Measurements from ENCODE around the gene CAPRIN2.

The CAPRIN2 gene, protein sequence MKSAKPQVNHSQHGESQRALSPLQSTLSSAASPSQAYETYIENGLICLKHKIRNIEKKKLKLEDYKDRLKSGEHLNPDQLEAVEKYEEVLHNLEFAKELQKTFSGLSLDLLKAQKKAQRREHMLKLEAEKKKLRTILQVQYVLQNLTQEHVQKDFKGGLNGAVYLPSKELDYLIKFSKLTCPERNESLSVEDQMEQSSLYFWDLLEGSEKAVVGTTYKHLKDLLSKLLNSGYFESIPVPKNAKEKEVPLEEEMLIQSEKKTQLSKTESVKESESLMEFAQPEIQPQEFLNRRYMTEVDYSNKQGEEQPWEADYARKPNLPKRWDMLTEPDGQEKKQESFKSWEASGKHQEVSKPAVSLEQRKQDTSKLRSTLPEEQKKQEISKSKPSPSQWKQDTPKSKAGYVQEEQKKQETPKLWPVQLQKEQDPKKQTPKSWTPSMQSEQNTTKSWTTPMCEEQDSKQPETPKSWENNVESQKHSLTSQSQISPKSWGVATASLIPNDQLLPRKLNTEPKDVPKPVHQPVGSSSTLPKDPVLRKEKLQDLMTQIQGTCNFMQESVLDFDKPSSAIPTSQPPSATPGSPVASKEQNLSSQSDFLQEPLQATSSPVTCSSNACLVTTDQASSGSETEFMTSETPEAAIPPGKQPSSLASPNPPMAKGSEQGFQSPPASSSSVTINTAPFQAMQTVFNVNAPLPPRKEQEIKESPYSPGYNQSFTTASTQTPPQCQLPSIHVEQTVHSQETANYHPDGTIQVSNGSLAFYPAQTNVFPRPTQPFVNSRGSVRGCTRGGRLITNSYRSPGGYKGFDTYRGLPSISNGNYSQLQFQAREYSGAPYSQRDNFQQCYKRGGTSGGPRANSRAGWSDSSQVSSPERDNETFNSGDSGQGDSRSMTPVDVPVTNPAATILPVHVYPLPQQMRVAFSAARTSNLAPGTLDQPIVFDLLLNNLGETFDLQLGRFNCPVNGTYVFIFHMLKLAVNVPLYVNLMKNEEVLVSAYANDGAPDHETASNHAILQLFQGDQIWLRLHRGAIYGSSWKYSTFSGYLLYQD

DNA sequence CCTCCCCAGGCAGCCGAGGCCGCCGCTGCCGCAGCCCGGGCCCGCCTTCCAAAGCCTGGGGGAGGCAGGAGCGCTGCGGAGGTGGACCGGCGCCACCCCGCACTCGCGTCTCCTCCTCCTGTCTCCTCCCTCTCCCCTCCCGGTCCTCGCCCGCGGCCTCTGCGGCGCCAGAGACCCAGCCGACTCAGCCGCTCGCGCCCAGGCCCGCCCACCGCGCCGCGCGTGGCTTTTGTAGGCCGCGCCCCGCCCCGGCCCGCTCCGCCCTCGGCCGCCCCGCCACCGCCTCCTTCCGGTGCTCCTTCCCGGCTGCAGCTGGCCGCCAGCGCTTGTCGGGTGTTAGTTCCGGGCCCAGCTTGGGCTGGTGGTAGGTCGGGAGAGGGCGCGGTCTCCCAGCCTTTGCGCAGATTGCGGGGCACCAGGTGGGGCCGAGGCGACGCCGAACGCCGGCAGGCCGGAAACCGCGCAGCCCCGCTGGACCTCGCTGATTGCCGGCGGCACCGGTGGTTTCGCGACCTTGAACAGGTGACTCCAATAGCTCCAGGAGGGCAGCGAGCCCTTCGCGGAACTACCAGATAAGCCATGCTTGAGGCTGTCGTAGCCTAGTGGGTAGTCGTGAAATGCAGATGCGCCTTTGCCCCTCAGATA lies at the start of gene CAPRIN2:
Gene CAPRIN2 (minus strand): TSS at position 202 of the 645 bp plus-strand sequence. CDS start 1,431 bp downstream, outside the sequence.
- peak; percentile 82 to 90 (median 86) for DNase-seq

GRCh38 chr12:30797689-30798088 lies 42.9 kb upstream of the CAPRIN2 start:
- no peak for DNase-seq

- DNase-seq = no peak
Measured at GRCh38 chr12:30796891-30797371, 42.2 kb upstream of the CAPRIN2 start.

DNA sequence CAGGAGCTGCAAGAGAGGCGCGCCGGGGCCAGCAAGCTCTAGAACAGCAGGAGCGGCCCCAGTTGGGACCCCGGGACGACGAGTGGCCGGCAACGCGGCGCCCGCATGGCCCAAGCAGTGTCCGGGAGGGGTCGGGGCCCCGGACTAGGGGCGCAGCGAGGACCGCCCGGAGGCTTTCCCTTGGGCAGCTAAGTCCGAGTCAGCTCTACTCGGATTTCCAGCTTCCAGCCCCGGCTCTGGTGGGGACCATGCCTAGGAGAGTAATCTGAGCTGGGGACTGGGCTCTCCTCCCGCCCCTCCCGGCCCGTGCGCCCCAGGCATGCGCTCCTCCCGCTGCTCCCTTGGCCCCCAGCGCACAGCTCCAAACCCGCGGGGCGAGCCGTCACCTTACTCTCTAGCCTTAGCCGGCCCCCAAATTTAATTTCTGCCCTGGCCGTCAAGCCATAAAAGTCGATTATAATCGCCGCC lies 41.6 kb upstream of the CAPRIN2 start:
- DNase-seq = peak in 1 of 4 experiments; percentile 8

DNA sequence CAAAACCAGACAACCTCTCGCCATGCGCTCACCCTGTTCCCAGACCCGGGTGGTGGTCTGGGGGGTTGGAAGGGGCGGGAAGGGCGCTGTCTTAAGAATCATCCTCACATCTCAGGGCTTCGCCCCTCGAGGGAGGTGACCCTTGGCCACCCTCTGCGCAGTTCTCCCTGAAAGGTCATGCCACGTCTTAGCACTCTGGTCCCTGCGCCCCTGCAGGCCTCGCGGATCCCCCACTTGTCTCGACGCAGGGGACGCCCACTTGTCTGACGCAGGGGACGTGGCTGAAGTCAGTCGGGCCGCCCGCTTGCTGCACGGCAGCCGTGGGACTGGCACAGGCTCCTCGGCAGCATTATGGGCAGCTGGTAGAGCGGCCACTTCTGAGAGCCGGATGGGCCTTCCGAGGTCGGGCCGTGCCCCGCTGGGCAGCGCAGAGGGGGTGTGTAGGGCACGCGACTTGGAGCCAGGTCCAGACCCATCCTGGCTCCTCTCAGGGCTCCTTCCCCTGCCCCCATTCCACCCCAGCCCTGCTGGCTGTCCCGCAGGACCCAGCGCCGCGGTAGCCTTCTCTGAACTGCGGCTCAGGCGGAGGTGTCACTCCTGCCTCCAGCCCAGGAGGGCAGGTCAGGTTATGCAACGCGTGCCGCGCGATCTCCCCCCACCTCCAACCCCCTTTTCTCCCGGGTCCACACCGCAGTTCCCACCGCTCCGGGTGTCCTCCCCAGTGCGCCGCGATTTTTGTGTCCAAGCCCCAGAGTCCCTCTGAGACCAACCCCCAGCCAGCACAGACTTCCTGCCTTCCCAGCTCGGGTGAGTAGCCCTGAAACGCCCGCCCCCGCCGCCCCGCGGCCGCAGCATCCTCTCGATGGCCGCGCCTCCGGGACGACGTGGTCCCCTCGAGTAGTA lies 40.9 kb upstream of the CAPRIN2 start:
- peak in 1 of 4 experiments; percentile 3 for DNase-seq

- no peak for DNase-seq
Measured at GRCh38 chr12:30794591-30795409, 40.0 kb upstream of the CAPRIN2 start.

DNA sequence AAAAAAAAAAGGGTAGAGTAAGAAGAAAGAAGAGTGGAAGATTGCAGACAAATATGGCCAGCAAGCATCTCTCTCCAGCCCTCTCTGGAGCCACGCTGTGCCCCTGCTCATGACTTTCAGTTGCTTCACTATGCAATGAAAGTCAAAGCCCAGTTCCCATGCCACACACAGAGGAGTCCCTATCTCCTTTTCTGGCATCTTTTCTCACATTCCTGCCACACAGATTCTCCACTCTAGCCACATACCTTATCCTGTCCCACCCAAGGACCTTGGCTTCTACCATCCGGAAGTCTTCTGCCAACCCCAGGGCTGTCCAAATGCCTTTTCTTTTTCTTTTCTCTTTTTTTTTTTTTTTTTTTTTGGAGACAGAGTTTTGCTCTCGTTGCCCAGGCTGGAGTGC lies 39.3 kb upstream of the CAPRIN2 start:
- no peak for DNase-seq

DNA sequence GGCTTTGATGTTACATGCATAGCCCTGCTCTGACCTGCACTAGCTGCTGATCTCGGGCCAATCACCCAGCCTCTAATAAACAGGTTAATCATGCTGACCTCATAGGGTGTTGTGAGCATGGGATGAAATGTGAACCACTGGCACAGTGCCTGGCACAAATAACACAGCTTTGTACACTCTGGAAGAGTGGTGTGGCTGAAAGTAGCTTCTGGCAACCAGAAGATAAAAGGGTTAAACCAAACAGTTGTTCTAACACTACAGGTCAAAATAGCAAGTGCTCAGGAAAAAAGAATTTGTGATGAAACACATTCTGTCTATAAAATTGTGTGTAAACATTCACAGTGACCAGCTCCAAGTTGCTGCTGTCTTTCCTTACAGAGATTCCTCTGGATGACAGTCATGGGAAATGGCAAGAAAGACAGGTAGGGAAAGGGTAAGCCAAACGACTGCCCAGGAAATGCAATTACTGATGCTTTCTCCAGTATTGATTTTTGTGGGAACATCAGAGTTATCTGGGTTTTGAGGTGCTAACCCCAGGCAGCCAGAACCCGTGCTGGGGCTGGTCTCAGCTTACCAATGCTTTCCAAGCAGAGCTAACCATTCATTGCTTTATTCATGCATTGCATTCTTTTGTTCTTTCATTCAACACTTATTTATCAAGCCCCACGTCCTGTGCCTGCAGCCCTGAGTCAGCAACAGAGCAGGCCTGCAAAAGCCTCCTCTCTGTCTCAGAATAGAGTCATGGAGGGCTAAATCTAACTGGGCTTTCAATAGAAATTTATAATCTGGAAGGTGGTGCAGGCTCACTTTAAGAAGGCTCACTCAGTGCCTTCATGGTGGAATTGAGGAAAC lies 38.1 kb upstream of the CAPRIN2 start:
- no peak for DNase-seq

GRCh38 chr12:30792085-30792484 lies 37.3 kb upstream of the CAPRIN2 start:
- DNase-seq = no peak

DNA sequence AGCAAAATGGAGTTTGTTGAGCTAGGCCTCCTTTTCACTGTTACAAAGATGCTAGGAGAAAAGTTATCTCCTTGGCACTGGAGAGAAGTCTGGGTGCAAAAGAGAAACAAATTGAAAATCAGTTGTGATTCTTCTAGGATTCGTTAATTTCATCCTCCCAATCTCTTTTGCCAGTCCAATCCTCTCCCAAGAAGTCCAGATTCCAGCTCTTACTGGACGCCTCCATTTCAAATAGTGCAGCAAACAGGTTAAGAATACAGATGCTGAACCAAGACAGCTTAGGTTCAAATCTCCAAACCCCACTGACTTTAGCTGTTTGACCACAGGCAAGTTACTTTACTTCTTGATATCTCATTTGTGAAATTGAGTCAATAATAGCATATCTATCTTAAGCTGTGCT lies 34.0 kb upstream of the CAPRIN2 start:
- no peak for DNase-seq

DNA sequence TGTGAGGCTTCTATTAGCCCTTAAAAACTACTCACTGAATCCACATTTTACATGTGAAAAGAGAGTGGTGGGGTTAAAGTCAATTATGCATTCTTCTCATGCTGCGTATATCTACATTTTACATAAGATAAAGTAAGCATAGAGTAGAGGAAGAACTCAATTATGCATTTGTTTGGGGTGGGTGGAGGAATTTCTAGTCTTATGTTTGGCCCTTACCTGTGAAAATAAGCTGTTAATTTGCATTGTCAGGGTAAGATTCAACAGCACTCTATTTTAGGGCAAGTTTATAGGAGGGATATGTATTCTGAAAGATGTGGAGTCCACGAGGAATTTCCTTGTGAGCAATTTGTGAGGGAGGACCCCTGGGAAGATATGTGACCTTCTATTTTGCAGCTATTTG lies 30.9 kb upstream of the CAPRIN2 start:
- no peak for DNase-seq

DNA sequence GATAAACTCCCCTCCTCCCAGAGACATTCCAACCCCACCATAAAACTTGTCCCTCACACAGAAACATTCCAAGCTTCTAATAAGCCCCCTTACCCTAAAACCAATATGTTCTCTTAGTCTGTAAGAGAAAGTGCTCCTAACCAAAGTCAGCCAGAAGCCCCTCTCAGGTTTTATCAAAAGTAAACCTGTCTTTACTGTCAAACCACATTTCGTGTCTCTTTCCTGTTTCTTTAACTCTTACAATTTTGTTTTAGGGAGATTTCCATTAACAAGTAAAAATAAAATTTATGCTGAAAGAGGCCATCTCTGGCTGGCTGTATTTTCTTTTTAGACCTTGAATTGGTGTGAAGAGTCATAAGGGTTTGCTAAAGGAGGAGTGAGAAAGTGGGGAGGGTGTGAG lies 29.8 kb upstream of the CAPRIN2 start:
- DNase-seq = no peak

- no peak for DNase-seq
Measured at GRCh38 chr12:30783946-30784345, 29.2 kb upstream of the CAPRIN2 start.

DNA sequence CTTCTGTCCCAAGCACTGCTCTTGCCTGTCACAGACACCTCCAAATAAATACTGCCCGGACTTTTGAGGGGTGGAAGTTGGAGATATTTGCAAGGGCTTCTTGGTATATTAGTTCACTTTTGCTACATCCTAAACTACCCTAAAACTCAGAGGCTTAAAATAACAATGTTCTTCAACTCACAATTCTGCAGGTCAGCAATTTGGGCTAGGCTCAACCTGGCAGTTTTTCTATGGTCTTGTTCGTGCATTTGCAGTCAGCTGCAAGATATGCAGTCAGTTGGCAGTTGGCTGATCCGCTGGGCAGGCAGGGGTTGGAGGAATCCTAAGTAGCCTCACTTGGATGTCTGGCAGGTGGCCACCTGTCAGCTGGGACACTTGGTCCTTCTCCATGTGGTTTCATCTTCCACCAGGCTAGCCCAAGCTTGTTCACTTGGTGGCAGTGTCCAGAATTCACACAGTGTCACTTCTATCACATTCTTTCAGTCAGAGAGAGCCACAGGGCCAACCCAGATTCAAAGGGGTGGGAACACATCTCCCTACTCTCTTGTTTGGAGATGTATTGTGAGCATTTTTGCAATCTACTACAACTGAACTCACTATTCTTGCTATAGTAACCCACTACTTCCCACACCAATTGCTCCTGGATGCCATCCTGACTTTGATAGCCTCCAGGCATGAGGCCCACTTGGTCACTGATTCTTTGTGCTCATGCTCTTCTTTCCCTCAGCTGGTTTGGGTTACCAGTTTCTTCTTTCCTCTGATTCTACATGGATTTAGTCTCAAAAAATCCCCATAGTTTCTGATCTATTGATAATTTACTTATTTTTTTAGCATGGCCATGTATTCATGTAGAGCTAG lies 27.8 kb upstream of the CAPRIN2 start:
- no peak for DNase-seq

GRCh38 chr12:30779578-30779977 lies 24.8 kb upstream of the CAPRIN2 start:
- no peak for DNase-seq

DNA sequence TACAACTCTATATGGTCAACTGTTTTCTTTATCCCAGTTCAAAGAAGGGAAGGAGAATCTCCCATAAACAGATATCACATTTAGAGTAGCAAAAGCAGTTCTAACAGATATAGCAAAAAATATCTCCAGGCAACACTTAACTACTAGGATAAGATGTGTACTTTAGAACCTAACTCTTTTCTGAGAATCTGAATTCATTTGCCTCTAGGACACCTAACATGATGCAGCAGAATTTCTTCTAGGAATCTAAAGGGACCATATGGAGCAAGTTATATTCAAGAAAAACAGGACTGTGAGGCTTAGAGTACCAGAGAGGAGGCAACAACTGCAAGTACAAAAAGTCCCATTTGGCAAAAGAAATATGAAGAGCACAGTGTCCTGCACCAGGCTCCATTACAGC lies 24.4 kb upstream of the CAPRIN2 start:
- DNase-seq = no peak

- no peak for DNase-seq
Measured at GRCh38 chr12:30774599-30774998, 19.8 kb upstream of the CAPRIN2 start.

GRCh38 chr12:30769802-30770201 lies 15.1 kb upstream of the CAPRIN2 start:
- DNase-seq = no peak

DNA sequence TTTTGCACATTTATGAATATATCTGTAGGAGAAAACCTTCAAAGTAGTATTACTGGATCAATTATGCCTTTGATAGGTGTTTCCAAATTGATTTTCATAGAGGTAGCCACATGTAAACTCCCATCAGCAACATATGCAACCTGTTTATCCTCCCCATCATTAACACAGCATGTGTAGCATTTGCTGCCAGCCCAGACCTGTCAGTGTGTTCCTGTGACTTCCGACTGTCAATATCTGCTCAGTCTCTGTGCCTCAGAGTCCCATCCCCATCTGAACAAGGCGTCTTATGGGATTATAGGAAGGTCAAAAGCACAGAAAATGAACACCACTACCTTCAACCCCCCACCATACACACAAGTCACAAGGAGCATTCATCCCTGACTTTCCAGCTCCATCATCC lies 9.5 kb upstream of the CAPRIN2 start:
- no peak for DNase-seq
